K562 (cell line): ENCODE results near the gene IRF8.

Source experiments
- EGR1 ChIP-seq: fragments of 450-650 bp; conservative IDR thresholded peaks from 2 replicates; pipeline ENCODE4 v1.6.1; 2017; ENCODE audit warnings: mild to moderate bottlenecking
- ERF ChIP-seq: fragments of 450-650 bp; formaldehyde crosslinking; IDR thresholded peaks from 2 replicates; pipeline ENCODE4 v1.4.0; 2020; ENCODE audit warnings: mild to moderate bottlenecking, mixed read lengths
- FOXA3 ChIP-seq, 2 experiments: fragments of 450-650 bp in 1 of 2; sonication (generic) in 1 of 2; formaldehyde crosslinking; IDR thresholded peaks in 1 of 2; conservative IDR thresholded peaks in 1 of 2; 2 replicates each; pipeline versions ENCODE4 v1.4.0 to v1.8.0; 2020 to 2022; ENCODE audit warnings: mild to moderate bottlenecking in 2 of 2, missing genetic modification reagents in 1 of 2
- MEF2A ChIP-seq: IDR thresholded peaks from 2 replicates; pipeline ENCODE4 v1.6.1; 2011; ENCODE audit warnings: low read depth, mild to moderate bottlenecking, low read length, moderate library complexity; ENCODE audit not compliant: control insufficient read depth
- MXI1 ChIP-seq: IDR thresholded peaks from 2 replicates; pipeline ENCODE4 v1.6.1; 2011; ENCODE audit warnings: low read depth, mild to moderate bottlenecking, improper control_type of control experiment, low read length
- SETDB1 ChIP-seq: IDR thresholded peaks from one replicate; pipeline ENCODE4 v1.6.1; 2012; ENCODE audit warnings: low read length, control low read depth, inconsistent platforms
- TCF7L2 ChIP-seq: fragments of 150-350 bp; IDR thresholded peaks from 2 replicates; pipeline ENCODE4 v1.6.1; 2016; ENCODE audit warnings: low read depth, mild to moderate bottlenecking, low read length, moderate library complexity
- ZNF232 ChIP-seq: sonication (generic); formaldehyde crosslinking; IDR thresholded peaks from 2 replicates; pipeline ENCODE4 v1.8.0; 2022; ENCODE audit warnings: mild to moderate bottlenecking, missing genetic modification reagents
- TF ChIP-seq, protein P1 (sequence below), 3 experiments: IDR thresholded peaks in 2 of 3; conservative IDR thresholded peaks in 1 of 3; 2 replicates each; pipeline ENCODE4 v1.5.1; 2011 to 2012; ENCODE audit warnings: low read length in 3 of 3, mild to moderate bottlenecking in 3 of 3, control low read depth in 2 of 3, improper control_type of control experiment in 1 of 3, inconsistent platforms in 1 of 3, low read depth in 1 of 3, mixed read lengths in 1 of 3, moderate library complexity in 1 of 3; ENCODE audit not compliant: insufficient read depth in 2 of 3
- TF ChIP-seq, protein P2 (sequence below): fragments of 450-650 bp; IDR thresholded peaks from 2 replicates; pipeline ENCODE4 v1.6.1; 2014; ENCODE audit warnings: low read depth, mild to moderate bottlenecking, moderate library complexity, borderline replicate concordance
- TF ChIP-seq, protein P3 (sequence below): fragments of 450-650 bp; IDR thresholded peaks from 2 replicates; pipeline ENCODE4 v1.6.1; 2016; ENCODE audit warnings: missing biosample characterization, missing genetic modification characterization
- TF ChIP-seq, protein P4 (sequence below): sonication (generic); formaldehyde crosslinking; IDR thresholded peaks from 2 replicates; pipeline ENCODE4 v1.9.0; 2022; ENCODE audit warnings: mild to moderate bottlenecking, missing genetic modification reagents

DNA sequence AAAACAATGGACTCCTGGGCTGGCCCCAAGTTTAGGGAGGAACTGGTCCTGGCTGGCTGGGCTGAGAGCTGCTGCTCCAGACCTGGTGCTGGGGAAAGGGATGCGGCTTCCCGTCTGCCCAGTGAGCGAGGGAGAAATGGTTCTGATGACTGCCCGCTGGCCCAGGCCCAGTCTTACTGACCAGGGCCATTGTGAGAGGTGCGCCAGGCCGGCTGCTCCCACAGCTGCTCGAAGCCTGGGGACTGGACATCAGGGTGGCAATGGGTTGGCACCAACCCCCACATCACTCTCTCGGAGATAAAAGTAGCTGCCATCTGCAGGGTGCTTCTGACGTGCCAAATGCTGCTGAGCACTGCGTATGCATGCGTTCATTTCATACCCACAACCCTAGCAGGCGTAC, 53.2 kb downstream of the IRF8 start:
- no peak for TF ChIP-seq TCF7L2
- no peak for TF ChIP-seq ERF (CRISPR knock-in tag)
- no peak for TF ChIP-seq MXI1
- no peak for TF ChIP-seq SETDB1
- TF ChIP-seq, protein P1, sequence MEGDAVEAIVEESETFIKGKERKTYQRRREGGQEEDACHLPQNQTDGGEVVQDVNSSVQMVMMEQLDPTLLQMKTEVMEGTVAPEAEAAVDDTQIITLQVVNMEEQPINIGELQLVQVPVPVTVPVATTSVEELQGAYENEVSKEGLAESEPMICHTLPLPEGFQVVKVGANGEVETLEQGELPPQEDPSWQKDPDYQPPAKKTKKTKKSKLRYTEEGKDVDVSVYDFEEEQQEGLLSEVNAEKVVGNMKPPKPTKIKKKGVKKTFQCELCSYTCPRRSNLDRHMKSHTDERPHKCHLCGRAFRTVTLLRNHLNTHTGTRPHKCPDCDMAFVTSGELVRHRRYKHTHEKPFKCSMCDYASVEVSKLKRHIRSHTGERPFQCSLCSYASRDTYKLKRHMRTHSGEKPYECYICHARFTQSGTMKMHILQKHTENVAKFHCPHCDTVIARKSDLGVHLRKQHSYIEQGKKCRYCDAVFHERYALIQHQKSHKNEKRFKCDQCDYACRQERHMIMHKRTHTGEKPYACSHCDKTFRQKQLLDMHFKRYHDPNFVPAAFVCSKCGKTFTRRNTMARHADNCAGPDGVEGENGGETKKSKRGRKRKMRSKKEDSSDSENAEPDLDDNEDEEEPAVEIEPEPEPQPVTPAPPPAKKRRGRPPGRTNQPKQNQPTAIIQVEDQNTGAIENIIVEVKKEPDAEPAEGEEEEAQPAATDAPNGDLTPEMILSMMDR (IDR thresholded peaks at IDR 0.05 in 2 of 3, conservative IDR thresholded peaks at IDR 0.05 in 1 of 3; ENCODE audit: insufficient read depth in 2 of 3, low read depth in 1 of 3, low read length in 3 of 3): no peak
- TF ChIP-seq FOXA3 (CRISPR knock-in tag; conservative IDR thresholded peaks at IDR 0.05 in 1 of 2, IDR thresholded peaks at IDR 0.05 in 1 of 2): no peak
- no peak for TF ChIP-seq MEF2A
- TF ChIP-seq ZNF232 (CRISPR knock-in tag): no peak
- TF ChIP-seq, protein P2, sequence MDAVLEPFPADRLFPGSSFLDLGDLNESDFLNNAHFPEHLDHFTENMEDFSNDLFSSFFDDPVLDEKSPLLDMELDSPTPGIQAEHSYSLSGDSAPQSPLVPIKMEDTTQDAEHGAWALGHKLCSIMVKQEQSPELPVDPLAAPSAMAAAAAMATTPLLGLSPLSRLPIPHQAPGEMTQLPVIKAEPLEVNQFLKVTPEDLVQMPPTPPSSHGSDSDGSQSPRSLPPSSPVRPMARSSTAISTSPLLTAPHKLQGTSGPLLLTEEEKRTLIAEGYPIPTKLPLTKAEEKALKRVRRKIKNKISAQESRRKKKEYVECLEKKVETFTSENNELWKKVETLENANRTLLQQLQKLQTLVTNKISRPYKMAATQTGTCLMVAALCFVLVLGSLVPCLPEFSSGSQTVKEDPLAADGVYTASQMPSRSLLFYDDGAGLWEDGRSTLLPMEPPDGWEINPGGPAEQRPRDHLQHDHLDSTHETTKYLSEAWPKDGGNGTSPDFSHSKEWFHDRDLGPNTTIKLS: no peak
- TF ChIP-seq EGR1: no peak
- TF ChIP-seq, protein P3, sequence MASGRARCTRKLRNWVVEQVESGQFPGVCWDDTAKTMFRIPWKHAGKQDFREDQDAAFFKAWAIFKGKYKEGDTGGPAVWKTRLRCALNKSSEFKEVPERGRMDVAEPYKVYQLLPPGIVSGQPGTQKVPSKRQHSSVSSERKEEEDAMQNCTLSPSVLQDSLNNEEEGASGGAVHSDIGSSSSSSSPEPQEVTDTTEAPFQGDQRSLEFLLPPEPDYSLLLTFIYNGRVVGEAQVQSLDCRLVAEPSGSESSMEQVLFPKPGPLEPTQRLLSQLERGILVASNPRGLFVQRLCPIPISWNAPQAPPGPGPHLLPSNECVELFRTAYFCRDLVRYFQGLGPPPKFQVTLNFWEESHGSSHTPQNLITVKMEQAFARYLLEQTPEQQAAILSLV (tag): no peak
- TF ChIP-seq, protein P4, sequence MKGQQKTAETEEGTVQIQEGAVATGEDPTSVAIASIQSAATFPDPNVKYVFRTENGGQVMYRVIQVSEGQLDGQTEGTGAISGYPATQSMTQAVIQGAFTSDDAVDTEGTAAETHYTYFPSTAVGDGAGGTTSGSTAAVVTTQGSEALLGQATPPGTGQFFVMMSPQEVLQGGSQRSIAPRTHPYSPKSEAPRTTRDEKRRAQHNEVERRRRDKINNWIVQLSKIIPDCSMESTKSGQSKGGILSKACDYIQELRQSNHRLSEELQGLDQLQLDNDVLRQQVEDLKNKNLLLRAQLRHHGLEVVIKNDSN (CRISPR knock-in tag): no peak
